Keratinocyte (primary cell): Measurements from ENCODE around the gene RBP5. TPM values are rescaled to one million over a fixed set of nuclear protein-coding genes. Genes with fewer than 3 reads are reported as not detected.

Source experiments
- DNase-seq: peaks from one replicate; pipeline ENCODE4 v3.0.0-alpha.2; 2011; ENCODE audit warnings: low read depth, missing footprints, low spot score
- FAIRE-seq: peaks from 2 replicates; lab custom pipeline; 2011; peaks lifted over from hg19 to GRCh38; lab: Jason Lieb, UNC
- H2AFZ ChIP-seq: 2 replicates; pipeline ENCODE4 v1.6.0; 2012; ENCODE audit warnings: low read length, control low read depth, inconsistent platforms; ENCODE audit not compliant: control insufficient read depth
- H3K27ac ChIP-seq: 2 replicates; pipeline ENCODE4 v1.5.1; 2011; ENCODE audit warnings: low read length; ENCODE audit not compliant: control insufficient read depth, insufficient read depth
- H3K27me3 ChIP-seq: 3 replicates; pipeline ENCODE4 v1.6.0; 2011; ENCODE audit warnings: low read length; ENCODE audit not compliant: control insufficient read depth, insufficient read depth; ENCODE audit errors: extremely low read depth
- H3K36me3 ChIP-seq, 2 experiments: 2 replicates in 1 of 2; 3 replicates in 1 of 2; pipeline ENCODE4 v1.5.1; 2011; ENCODE audit warnings: low read length in 2 of 2, mild to moderate bottlenecking in 1 of 2; ENCODE audit not compliant: control insufficient read depth in 2 of 2, insufficient read depth in 2 of 2; ENCODE audit errors: extremely low read depth in 1 of 2
- H3K4me1 ChIP-seq: 3 replicates; pipeline ENCODE4 v1.5.1; 2011; ENCODE audit warnings: low read length; ENCODE audit not compliant: control insufficient read depth, insufficient read depth; ENCODE audit errors: extremely low read depth
- H3K4me2 ChIP-seq: 3 replicates; pipeline ENCODE4 v1.6.0; 2011; ENCODE audit warnings: low read depth, low read length; ENCODE audit not compliant: control insufficient read depth, insufficient read depth; ENCODE audit errors: extremely low read depth
- H3K4me3 ChIP-seq, 3 experiments: fragments of 200-600 bp in 1 of 3; sonication (generic) in 1 of 3; 2 replicates in 2 of 3; 3 replicates in 1 of 3; pipeline ENCODE4 v1.5.1; 2011 to 2016; ENCODE audit warnings: low read length in 3 of 3, mild to moderate bottlenecking in 3 of 3, control low read depth in 2 of 3, inconsistent platforms in 1 of 3, low read depth in 1 of 3, mixed read lengths in 1 of 3, mixed run types in 1 of 3, moderate library complexity in 1 of 3; ENCODE audit not compliant: control insufficient read depth in 2 of 3, insufficient read depth in 2 of 3; ENCODE audit errors: extremely low read depth in 1 of 3
- H3K79me2 ChIP-seq: 2 replicates; pipeline ENCODE4 v1.6.0; 2012; ENCODE audit warnings: low read length; ENCODE audit not compliant: control insufficient read depth, insufficient read depth
- H3K9ac ChIP-seq: 3 replicates; pipeline ENCODE4 v1.6.0; 2011; ENCODE audit warnings: low read length; ENCODE audit not compliant: control insufficient read depth, insufficient read depth; ENCODE audit errors: extremely low read depth
- H3K9me1 ChIP-seq: 3 replicates; pipeline ENCODE4 v1.6.0; 2011; ENCODE audit warnings: low read length; ENCODE audit not compliant: control insufficient read depth, insufficient read depth; ENCODE audit errors: extremely low read depth
- H3K9me3 ChIP-seq: 2 replicates; pipeline ENCODE4 v1.5.1; 2012; ENCODE audit warnings: low read depth, low read length; ENCODE audit not compliant: control insufficient read depth
- H4K20me1 ChIP-seq: 3 replicates; pipeline ENCODE4 v1.6.0; 2011; ENCODE audit warnings: low read length; ENCODE audit not compliant: control insufficient read depth, insufficient read depth; ENCODE audit errors: extremely low read depth
- CTCF ChIP-seq, 3 experiments: IDR thresholded peaks in 1 of 3; conservative IDR thresholded peaks in 1 of 3; optimal IDR thresholded peaks in 1 of 3; 2 replicates in 2 of 3; 3 replicates in 1 of 3; pipeline versions ENCODE3 to v1.5.1; 2011; ENCODE audit warnings: low read length in 3 of 3, mild to moderate bottlenecking in 3 of 3, moderate library complexity in 2 of 3, control low read depth in 1 of 3, inconsistent platforms in 1 of 3; ENCODE audit not compliant: insufficient read depth in 2 of 3; ENCODE audit errors: extremely low read depth in 1 of 3
- EZH2 ChIP-seq: IDR thresholded peaks from one replicate; pipeline ENCODE4 v1.6.1; 2012; ENCODE audit warnings: inconsistent platforms, mild to moderate bottlenecking, low read length, moderate library complexity
- dilution Hi-C: fragments of 300-500 bp; cut with MboI; formaldehyde crosslinking; loops from one replicate; pipeline ENCODE4 v1.7.0; 2020; ENCODE audit warnings: low sequenced_read_pairs; ENCODE audit not compliant: extremely low pct_ligation_motif_present
- polyA plus RNA-seq, 5 experiments: library from polyadenylated mRNA; depleted of rRNA in 3 of 5; stranded (reverse) in 3 of 5; stranded (forward) in 1 of 5; unstranded in 1 of 5; fragments of >200 nt; gene quantifications; 1 replicate in 1 of 5; 2 replicates in 3 of 5; 3 replicates in 1 of 5; pipeline versions ENCODE4 v1.2.1 to v1.2.3, GENCODE V29; 2011 to 2012; ENCODE audit warnings: missing spikeins in 2 of 5, low read depth in 1 of 5, low replicate concordance in 1 of 5

RBP5 gene
- polyA plus RNA-seq, 1 donor (not counting 4 experiments of a cell fraction or from before 2014, with no cell fraction given) = not detected

- Histone ChIP-seq H3K27me3 (no peaks in the 10 kb centered on the region), H4K20me1 (no peaks in the 10 kb centered on the region), H3K9ac (no peak overlapping the region), H2AFZ (no peak overlapping the region), H3K36me3 (peaks cover 19% of the 10 kb centered on the region in 2 experiments), H3K4me1 (peaks cover 6% of the 10 kb centered on the region), H3K4me3 (no peak overlapping the region), H3K4me2 (no peak overlapping the region), H3K9me3 (no peaks in the 10 kb centered on the region), H3K79me2 (peaks cover 27% of the 10 kb centered on the region), H3K9me1 (no peaks in the 10 kb centered on the region), H3K27ac (no peak overlapping the region)
- dilution Hi-C loops = no loop called here
- TF ChIP-seq EZH2 (no peak), CTCF (optimal IDR thresholded peaks at IDR 0.05 in 1 of 3, IDR thresholded peaks at IDR 0.05 in 1 of 3, conservative IDR thresholded peaks at IDR 0.05 in 1 of 3; ENCODE audit: extremely low read depth in 1 of 3, insufficient read depth in 2 of 3, low read length in 3 of 3) (no peak)
- FAIRE-seq = no peak
- no peak for DNase-seq
Observed at GRCh38 chr12:7112041-7112440, 16.6 kb downstream of the RBP5 start.

DNA sequence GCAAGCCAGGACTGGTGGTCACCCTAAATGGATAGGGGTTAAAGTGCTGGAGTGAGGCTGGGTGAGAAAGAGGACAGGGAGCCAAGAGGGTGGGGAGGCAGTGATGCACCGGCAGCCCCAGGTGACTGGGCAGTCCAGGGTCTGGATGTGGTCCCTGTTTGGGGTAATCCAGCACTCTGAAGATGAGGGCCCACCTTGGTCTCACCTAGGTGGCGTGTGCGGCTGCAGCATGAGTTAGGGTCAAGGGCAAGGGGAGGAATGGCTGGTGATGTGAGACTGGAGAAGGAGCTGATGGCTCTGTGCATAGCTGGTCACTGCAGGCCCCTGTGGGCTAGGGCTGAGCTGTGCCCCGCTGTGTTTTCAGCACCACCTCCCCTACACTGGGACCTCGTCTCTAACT, 18.0 kb downstream of the RBP5 start:
- Histone ChIP-seq H3K9ac (no peak overlapping the region), H3K27ac (no peak overlapping the region), H4K20me1 (no peaks in the 10 kb centered on the region), H3K4me2 (no peak overlapping the region), H3K9me1 (no peaks in the 10 kb centered on the region), H3K27me3 (no peaks in the 10 kb centered on the region), H3K79me2 (peaks cover 34% of the 10 kb centered on the region), H2AFZ (no peak overlapping the region), H3K4me3 (no peak overlapping the region), H3K9me3 (no peaks in the 10 kb centered on the region), H3K36me3 (peaks cover 11 to 12% of the 10 kb centered on the region in 2 experiments), H3K4me1 (peaks cover 6% of the 10 kb centered on the region)
- DNase-seq (no peak), FAIRE-seq (no peak)
- TF ChIP-seq EZH2 (no peak), CTCF (optimal IDR thresholded peaks at IDR 0.05 in 1 of 3, IDR thresholded peaks at IDR 0.05 in 1 of 3, conservative IDR thresholded peaks at IDR 0.05 in 1 of 3; ENCODE audit: extremely low read depth in 1 of 3, insufficient read depth in 2 of 3, low read length in 3 of 3) (no peak)
- dilution Hi-C loops = no loop called here
